ENCODE results near the gene PDE6G. TPM values are rescaled to one million over a fixed set of nuclear protein-coding genes. Genes with fewer than 3 reads are reported as not detected.
A peak's percentile ranks its signal among the peaks of the same experiment; 100 is the strongest.

PDE6G gene
- total and polyA plus RNA-seq, 2 of the 8 experiments (the other 6 are each of a cell fraction or from before 2014, with no cell fraction given) = 5.8 to 12.9 TPM

- peak overlapping the region in 1 of 2 experiments; percentile 76; a peak in 2 of 4 replicates for H3K4me2 ChIP-seq (ENCODE audit: insufficient read depth in 1 of 2, low read depth in 2 of 2, low read length in 2 of 2)
- no peak for FAIRE-seq
- CTCF ChIA-PET (ENCODE audit: partially characterized antibody) = interaction anchor here (0.9 to 3.5 kb wide), 7 partner anchors 11 to 29 kb away, joined by 3 to 9 read pairs (median 3); no protein-coding TSS in a partner anchor
Observed at GRCh38 chr17:81646869-81647600, 9.3 kb downstream of the PDE6G start.

More at GRCh38 chr17:81646869-81647600, 9.3 kb downstream of the PDE6G start:
- Histone ChIP-seq H3K23ac (ENCODE audit: insufficient read length) (no peak overlapping the region), H2AFZ (ENCODE audit: low read length) (no peak overlapping the region), H2BK5ac (ENCODE audit: low read depth, low read length) (no peak overlapping the region), H3K79me2 (ENCODE audit: control insufficient read depth in 1 of 2, insufficient read depth in 2 of 2, low read length in 2 of 2) (no peaks in the 10 kb centered on the region), H3K4me1 (replicated peaks in 1 of 4; ENCODE audit: control insufficient read depth in 3 of 4, insufficient read depth in 4 of 4, low read length in 3 of 4) (peaks cover 0 to 14% (median 1%) of the 10 kb centered on the region in 4 experiments; a peak in 4 of 7 replicates), H3K4me3 (ENCODE audit: extremely low read depth in 1 of 4, insufficient read depth in 2 of 4, low read depth in 3 of 4, low read length in 4 of 4) (no peak overlapping the region), H3K4ac (replicated peaks; ENCODE audit: insufficient read length, low read depth, low read length) (no peak overlapping the region), H2BK120ac (replicated peaks; ENCODE audit: low read depth, low read length) (no peak overlapping the region), H3K79me1 (ENCODE audit: low read depth, low read length) (peaks cover 6% of the 10 kb centered on the region), H2BK20ac (ENCODE audit: low read length) (no peak overlapping the region), H3K27ac (ENCODE audit: low read depth, low read length) (no peak overlapping the region), H3K36me3 (ENCODE audit: control insufficient read depth in 2 of 4, insufficient read depth in 4 of 4, low read length in 3 of 4) (peaks cover 0 to 3% (median 1%) of the 10 kb centered on the region in 4 experiments; a peak in 3 of 8 replicates), H4K20me1 (replicated peaks in 1 of 2; ENCODE audit: control insufficient read depth in 1 of 2, insufficient read depth in 2 of 2, low read length in 2 of 2) (peaks cover 0 to 2% of the 10 kb centered on the region in 2 experiments), H3K23me2 (ENCODE audit: low read depth, low read length) (peaks cover 10% of the 10 kb centered on the region), H4K8ac (ENCODE audit: extremely low read depth, insufficient read depth, low read length) (peak overlapping the region; percentile 89; the same call in 1 of the 2 replicates), H3K27me3 (replicated peaks in 1 of 4; ENCODE audit: control insufficient read depth in 3 of 4, extremely low read depth in 1 of 4, insufficient read depth in 3 of 4, low read length in 3 of 4) (peaks cover 2 to 15% (median 9%) of the 10 kb centered on the region in 4 experiments; a peak in 5 of 7 replicates), H2BK12ac (ENCODE audit: low read depth, low read length) (0 out of 2 replicates have a peak overlapping the region, but pooled peaks have one; percentile 20), H2AK5ac (ENCODE audit: low read depth, low read length) (no peak overlapping the region), H3K18ac (ENCODE audit: extremely low read depth, low read length) (no peak overlapping the region; the same call in 1 of the 2 replicates), H3K9me3 (ENCODE audit: insufficient read depth in 2 of 2, low read depth in 1 of 2, low read length in 1 of 2) (no peaks in the 10 kb centered on the region), H3K9ac (replicated peaks in 1 of 4; ENCODE audit: extremely low read depth in 1 of 4, low read depth in 3 of 4, low read length in 3 of 4) (no peak overlapping the region), H2BK15ac (ENCODE audit: low read length) (peak overlapping the region; percentile 23; the same call in 1 of the 2 replicates), H3K14ac (ENCODE audit: insufficient read length) (no peak overlapping the region), H3K56ac (replicated peaks; ENCODE audit: insufficient read length, low read depth, low read length) (no peak overlapping the region), H4K5ac (ENCODE audit: insufficient read length, low read depth, low read length) (no peak overlapping the region), H4K91ac (replicated peaks; ENCODE audit: insufficient read length, low read length) (peak overlapping the region; percentile 18)
- no peak for TF ChIP-seq KDM5A (IDR thresholded peaks at IDR 0.05; ENCODE audit: low read length)
- DNase-seq (ENCODE audit: low read depth in 1 of 2, low spot score in 2 of 2) = no peak
- POLR2A ChIA-PET (ENCODE audit: partially characterized antibody) = interaction anchor here (0.6 to 4.4 kb wide), 12 partner anchors 10 to 154 kb away, joined by 3 to 23 read pairs (median 6); partner anchors contain the start of genes ARL16, FAAP100, HGS and NPLOC4
- WGBS, 2 experiments (ENCODE audit: extremely low coverage in 1 of 2, insufficient coverage in 1 of 2, insufficient read length in 1 of 2, insufficient replicate concordance in 2 of 2, low coverage in 1 of 2, low lambda C conversion rate in 2 of 2, missing lambda C conversion rate in 1 of 2) = 80% methylated on average over 12 of the region's 12 CpGs; no CpG with 5 or more reads in 1 of the 2 experiments

All from H1 (cell line).